Measurements from ENCODE around the gene NPC1L1. TPM values are rescaled to one million over a fixed set of nuclear protein-coding genes. Genes with fewer than 3 reads are reported as not detected.

NPC1L1 gene
- total RNA-seq, 1 experiment from 2014 or later, result 0.15 TPM

GRCh38 chr7:44547536-44548231 is 6.6 kb upstream of the NPC1L1 start:
- Histone ChIP-seq H3K9ac (ENCODE audit: low read length) (no peak overlapping the region), H3K79me2 (ENCODE audit: insufficient read depth, low read length) (no peaks in the 10 kb centered on the region), H4K20me1 (ENCODE audit: insufficient read depth) (no peaks in the 10 kb centered on the region), H3K27me3 (ENCODE audit: insufficient read depth, low read length) (no peaks in the 10 kb centered on the region), H3K27ac (ENCODE audit: low read depth, low read length) (no peak overlapping the region), H3K4me1 (ENCODE audit: control insufficient read depth in 1 of 2, insufficient read depth in 2 of 2, low read length in 2 of 2) (peaks cover 11% of the 10 kb centered on the region in 2 experiments), H3K9me2 (ENCODE audit: insufficient read depth) (no peaks in the 10 kb centered on the region), H2AFZ (ENCODE audit: low read depth, low read length, poor library complexity, severe bottlenecking) (no peak overlapping the region), H3K4me2 (ENCODE audit: low read length) (no peak overlapping the region), H3K9me3 (ENCODE audit: control insufficient read depth in 1 of 2, insufficient read depth in 1 of 2, low read depth in 1 of 2, low read length in 2 of 2) (no peaks in the 10 kb centered on the region), H3K4me3 (replicated peaks in 1 of 2; ENCODE audit: low read depth in 1 of 2, low read length in 2 of 2) (no peak overlapping the region), H3K36me3 (ENCODE audit: control insufficient read depth in 1 of 2, insufficient read depth in 2 of 2, low read length in 2 of 2) (no peaks in the 10 kb centered on the region)
- ATAC-seq (no peak), DNase-seq (ENCODE audit: low read depth, low spot score) (no peak)
- intact Hi-C loops (cut with micrococcal nuclease), result no loop called here
- ChIA-PET POLR2A (no interaction called here), CTCF (interaction anchor here (1.2 to 1.3 kb wide), 2 partner anchors 11 to 13 kb away, joined by 3 read pairs; no protein-coding TSS in a partner anchor), RAD21 (ENCODE audit: low non-redundant PET in 1 of 2, low total read pairs in 2 of 2, uncharacterized antibody in 2 of 2, unreplicated experiment in 2 of 2) (no interaction called here)
- no TSS peak for BruUV-seq (replicated peaks)
- TF ChIP-seq CTCF (IDR thresholded peaks at IDR 0.05 in 2 of 3, conservative IDR thresholded peaks at IDR 0.05 in 1 of 3; ENCODE audit: borderline replicate concordance in 1 of 3, insufficient read depth in 1 of 3, low read depth in 2 of 3, low read length in 2 of 3) (no peak), POLR2A (IDR thresholded peaks at IDR 0.05; ENCODE audit: borderline replicate concordance, extremely low read depth, insufficient read depth, insufficient read length) (no peak), REST (IDR thresholded peaks at IDR 0.05; ENCODE audit: low read depth) (no peak), RAD21 (IDR thresholded peaks at IDR 0.05; ENCODE audit: low read depth) (no peak), SP1 (IDR thresholded peaks at IDR 0.05; ENCODE audit: low read depth) (no peak), SRF (IDR thresholded peaks at IDR 0.05; ENCODE audit: low read depth) (no peak)

Data from HCT116 (cell line).